Measurements from ENCODE around the gene PPP1CB.

- TF ChIP-seq POLR2A (IDR thresholded peaks at IDR 0.05), result no peak
- no peak for TF ChIP-seq CTCF (IDR thresholded peaks at IDR 0.05)
Observed at GRCh38 chr2:28822036-28822435, 70.4 kb downstream of the PPP1CB start.

Measured in heart left ventricle (tissue), 13 donors.